Activated CD4-positive, CD25-positive, alpha-beta regulatory T cell (primary cell): ENCODE measurements around the gene RHBDF1.

Experiments used
- DNase-seq, 4 experiments: peaks; one replicate each; lab custom pipeline; 2025; lab: John Stamatoyannopoulos, UW

Gene RHBDF1

DNA sequence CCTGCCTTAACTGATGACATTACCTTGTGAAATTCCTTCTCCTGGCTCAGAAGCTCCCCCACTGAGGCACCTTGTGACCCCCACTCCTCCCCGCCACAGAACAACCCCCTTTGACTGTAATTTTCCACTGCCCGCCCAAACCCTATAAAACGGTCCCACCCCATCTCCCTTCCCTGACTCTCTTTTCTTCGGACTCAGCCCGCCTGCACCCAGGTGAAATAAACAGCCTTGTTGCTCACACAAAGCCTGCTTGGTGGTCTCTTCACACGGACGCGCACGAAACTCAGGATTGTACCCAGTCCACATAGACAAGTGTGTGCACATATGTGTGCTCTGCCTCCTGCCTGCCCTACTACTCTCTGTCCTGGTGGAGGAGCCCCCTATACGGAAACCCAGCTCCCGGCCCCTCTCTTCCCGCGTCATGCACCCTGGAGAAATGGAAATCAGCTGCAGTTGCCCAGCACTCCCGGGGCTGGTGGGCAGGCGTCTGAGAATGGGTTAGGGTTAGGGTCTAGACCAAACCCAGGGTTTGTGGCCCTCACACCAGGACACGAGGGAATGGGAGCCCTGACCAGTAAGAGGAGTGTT lies 2.4 kb upstream of the RHBDF1 start:
- no peak for DNase-seq

GRCh38 chr16:74051-74746 lies 1.8 kb upstream of the RHBDF1 start:
- no peak for DNase-seq

DNA sequence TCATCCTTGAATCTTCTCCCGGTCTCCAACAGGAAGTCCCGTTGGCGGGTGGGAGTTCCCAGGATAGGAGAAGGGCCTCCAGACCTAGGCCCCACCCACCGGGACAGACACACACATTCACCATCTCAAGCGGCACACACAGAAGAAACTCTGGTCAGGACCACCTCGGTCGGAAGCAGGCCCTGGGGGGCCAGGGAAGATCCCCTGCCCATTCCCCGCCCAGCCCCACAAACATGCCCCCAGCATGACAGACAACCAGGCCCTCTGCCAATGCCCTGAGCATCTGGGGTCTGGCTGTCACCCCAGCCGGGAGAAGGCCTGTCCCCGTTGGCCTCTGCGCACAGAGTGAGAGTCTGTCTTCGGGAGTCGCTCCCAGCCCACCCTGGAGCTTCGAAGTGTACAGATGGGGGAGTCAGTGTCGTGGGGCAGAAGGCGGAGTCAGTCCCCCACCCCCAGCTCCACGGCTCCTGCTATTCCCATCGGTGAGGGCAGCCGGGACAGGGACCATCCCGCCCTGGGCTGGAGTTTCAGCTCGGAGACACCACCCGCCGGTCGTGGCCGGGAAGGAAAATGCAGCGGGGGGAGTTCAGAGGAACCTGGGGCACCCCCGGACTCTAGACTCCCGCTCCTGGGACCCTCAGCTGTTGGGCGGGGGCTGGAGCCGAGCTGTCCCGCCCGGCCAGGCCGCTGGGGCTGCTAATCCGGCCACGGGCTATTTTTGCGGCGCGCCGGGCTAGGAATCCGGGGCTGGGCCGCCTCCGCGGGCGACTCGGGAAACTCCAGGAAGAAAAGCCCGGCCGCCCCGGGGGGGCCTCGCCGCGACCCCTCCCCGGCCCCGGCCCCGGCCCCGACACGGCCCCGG lies 660 bp downstream of the RHBDF1 start:
- no peak for DNase-seq

GRCh38 chr16:71210-71539 lies 1.3 kb downstream of the RHBDF1 start:
- DNase-seq, result no peak

GRCh38 chr16:69181-69580 lies 3.2 kb downstream of the RHBDF1 start:
- DNase-seq, result no peak

GRCh38 chr16:67884-68789 lies 4.3 kb downstream of the RHBDF1 start:
- no peak for DNase-seq

- no peak for DNase-seq
Measured at GRCh38 chr16:67183-67791, 5.1 kb downstream of the RHBDF1 start.

GRCh38 chr16:66309-67182 lies 5.9 kb downstream of the RHBDF1 start:
- DNase-seq, result no peak

DNA sequence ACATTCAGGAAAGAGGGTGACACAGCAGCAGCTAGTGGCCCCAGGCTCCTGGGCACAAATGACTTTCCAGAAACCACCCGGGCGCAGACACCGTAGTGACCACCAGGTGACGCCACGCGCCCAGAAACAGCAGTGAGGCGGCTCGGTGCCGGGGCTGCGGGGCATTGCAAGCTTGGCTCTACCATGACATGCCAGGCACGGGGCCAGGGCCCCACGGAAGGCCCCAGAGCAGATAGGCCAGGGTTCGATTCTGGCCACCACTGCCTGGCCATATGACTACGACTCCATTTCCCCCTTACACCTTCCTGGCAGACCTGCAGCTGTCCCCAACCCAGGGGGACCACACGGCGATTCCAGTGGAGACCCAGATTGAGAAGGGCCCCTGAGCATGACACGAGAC lies 6.7 kb downstream of the RHBDF1 start:
- DNase-seq, result peak; percentile 67 to 78 (median 70)

DNA sequence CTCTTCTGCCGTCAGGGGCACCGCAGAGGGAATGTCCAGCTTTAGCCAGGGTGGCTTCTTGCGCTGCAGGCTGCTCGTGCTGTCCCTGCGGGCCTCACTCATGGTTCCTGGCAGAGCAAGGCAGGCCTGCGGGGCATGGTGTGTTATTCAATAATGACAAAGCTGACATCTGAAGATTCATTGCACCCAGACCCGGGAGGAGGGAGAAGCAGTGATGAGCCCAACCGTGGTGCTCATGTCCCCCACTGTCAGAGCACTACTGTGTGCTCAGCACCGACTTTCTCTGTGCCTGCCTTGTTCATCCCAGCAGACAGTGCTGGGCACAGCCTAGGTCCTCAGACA lies 7.5 kb downstream of the RHBDF1 start:
- DNase-seq, result no peak

- DNase-seq, result no peak
Measured at GRCh38 chr16:63998-64913, 8.2 kb downstream of the RHBDF1 start.

DNA sequence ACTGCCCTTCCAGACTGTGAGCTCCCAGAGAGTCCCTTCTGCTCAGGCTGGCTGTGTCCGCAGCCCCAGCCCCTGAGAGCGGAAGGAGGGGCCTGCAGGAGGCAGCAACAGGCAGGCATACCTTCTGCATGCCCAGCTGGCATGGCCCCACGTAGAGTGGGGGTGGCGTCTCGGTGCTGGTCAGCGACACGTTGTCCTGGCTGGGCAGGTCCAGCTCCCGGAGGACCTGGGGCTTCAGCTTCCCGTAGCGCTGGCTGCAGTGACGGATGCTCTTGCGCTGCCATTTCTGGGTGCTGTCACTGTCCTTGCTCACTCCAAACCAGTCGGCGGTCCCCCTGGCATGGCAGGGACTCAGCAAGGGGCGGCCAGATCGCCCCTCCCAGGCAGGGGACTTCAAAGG lies 9.0 kb downstream of the RHBDF1 start:
- no peak for DNase-seq

GRCh38 chr16:62968-63391 lies 9.5 kb downstream of the RHBDF1 start:
- DNase-seq, result no peak

DNA sequence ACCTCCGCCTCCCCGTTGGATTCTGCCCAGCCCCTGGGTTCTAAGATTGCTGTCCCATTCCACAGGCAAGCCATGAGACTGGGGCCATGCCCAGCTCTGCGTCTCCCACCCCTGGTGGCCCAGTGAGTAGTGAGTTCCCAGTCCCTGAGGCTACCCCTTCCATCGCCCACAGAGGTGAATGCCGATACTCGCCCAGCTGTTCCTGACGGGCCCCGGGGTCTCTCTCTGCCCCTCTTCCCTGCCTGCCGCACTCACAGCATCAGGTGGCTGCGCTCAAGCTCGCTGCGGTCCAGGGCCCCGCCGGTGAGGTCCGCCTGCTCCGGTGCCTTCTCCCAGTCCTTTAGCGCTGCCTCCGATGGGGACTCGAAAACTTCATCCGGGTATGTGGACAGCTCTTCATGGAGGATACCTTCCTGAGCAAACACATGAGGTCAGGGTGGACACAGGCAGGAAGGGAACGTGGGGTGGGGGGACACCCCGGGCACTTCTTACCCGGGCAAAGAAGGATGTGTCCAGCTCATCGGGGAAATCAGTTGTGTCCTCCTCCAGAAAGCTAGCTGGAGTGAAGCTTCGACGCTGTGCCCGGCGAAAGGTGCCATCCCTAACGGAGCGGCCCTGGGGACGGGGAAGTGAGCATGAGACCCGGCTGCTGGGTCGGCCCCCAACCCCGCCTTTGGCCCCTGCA lies 10.0 kb downstream of the RHBDF1 start:
- DNase-seq, result no peak

- DNase-seq, result no peak
Measured at GRCh38 chr16:61879-62281, 10.6 kb downstream of the RHBDF1 start.

- no peak for DNase-seq
Measured at GRCh38 chr16:60929-61878, 11.2 kb downstream of the RHBDF1 start.

GRCh38 chr16:60166-60565 lies 12.3 kb downstream of the RHBDF1 start:
- DNase-seq, result no peak
